Calu3 (cell line): ENCODE measurements around the gene RAB40A. TPM values are rescaled to one million over a fixed set of nuclear protein-coding genes. Genes with fewer than 3 reads are reported as not detected.

ENCODE experiments used
- BruUV-seq: library from RNA; stranded (reverse); fragments of 400-500 nt; replicated peaks from 2 replicates; lab custom pipeline; 2021; lab: Mats Ljungman, UMichigan
- CTCF ChIA-PET: fragments of 300-600 bp; sonication (Branson Sonifier 250); formaldehyde crosslinking; loops from one replicate; lab custom pipeline; 2022; ENCODE audit warnings: antibody characterized with exemption; lab: Charles Lee
- DNase-seq: peaks from one replicate; pipeline ENCODE4 v3.0.0; 2022
- H3K27ac Mint-ChIP-seq: one replicate; pipeline ENCODE4 v1.8.0; 2022; ENCODE audit warnings: mixed read lengths; ENCODE audit not compliant: unreplicated experiment
- H3K27me3 Mint-ChIP-seq: one replicate; pipeline ENCODE4 v1.8.0; 2022; ENCODE audit warnings: mixed read lengths; ENCODE audit not compliant: unreplicated experiment
- H3K36me3 Mint-ChIP-seq: one replicate; pipeline ENCODE4 v1.8.0; 2022; ENCODE audit warnings: mild to moderate bottlenecking, moderate library complexity, mixed read lengths; ENCODE audit not compliant: insufficient read depth, unreplicated experiment
- H3K4me1 Mint-ChIP-seq: one replicate; pipeline ENCODE4 v1.8.0; 2022; ENCODE audit warnings: mild to moderate bottlenecking, low read depth, mixed read lengths; ENCODE audit not compliant: unreplicated experiment
- H3K4me3 Mint-ChIP-seq: one replicate; pipeline ENCODE4 v1.8.0; 2022; ENCODE audit warnings: mild to moderate bottlenecking, low read depth, moderate library complexity, mixed read lengths; ENCODE audit not compliant: unreplicated experiment
- H3K9me3 Mint-ChIP-seq: one replicate; pipeline ENCODE4 v1.8.0; 2022; ENCODE audit warnings: low read depth, mixed read lengths; ENCODE audit not compliant: unreplicated experiment
- CTCF ChIP-seq: fragments of 200-600 bp; IDR thresholded peaks from one replicate; pipeline ENCODE4 v1.8.0; 2022; ENCODE audit warnings: antibody characterized with exemption; ENCODE audit not compliant: unreplicated experiment
- intact Hi-C: fragments of 100-400 bp; cut with micrococcal nuclease; formaldehyde crosslinking; loops from one replicate; pipeline ENCODE4 v1.10.0; 2022; ENCODE audit not compliant: unreplicated experiment
- total RNA-seq: library from RNA; stranded (reverse); gene quantifications from 2 replicates; pipeline ENCODE4 v1.2.3, GENCODE V29; 2022

The RAB40A gene
- total RNA-seq, 1 experiment from 2014 or later: 0.68 TPM

DNA sequence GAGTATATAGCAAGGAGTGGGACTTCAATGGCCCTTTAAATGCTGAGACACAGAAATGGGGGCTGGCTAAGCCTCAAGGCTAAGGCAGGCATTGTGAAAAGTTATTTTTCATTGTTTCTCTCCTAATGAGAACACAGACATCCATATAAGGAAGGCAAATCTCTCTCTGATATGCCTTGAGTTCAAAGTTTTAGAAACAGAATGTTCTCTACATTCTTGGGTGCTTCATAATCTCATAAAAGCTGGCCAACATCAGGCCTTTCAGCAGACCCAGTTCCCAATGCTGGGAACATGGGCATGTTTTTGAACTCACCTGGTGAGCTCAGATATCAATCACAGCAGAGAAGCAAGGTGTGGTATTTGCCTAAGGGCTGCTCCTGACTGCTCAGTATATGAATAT, 19.4 kb upstream of the RAB40A start:
- H3K27ac Mint-ChIP-seq: no peak overlapping the region
- BruUV-seq: no TSS peak
- no peak for TF ChIP-seq CTCF
- H3K4me3 Mint-ChIP-seq: no peak overlapping the region
- DNase-seq: no peak
- intact Hi-C loops: no loop called here
- H3K36me3 Mint-ChIP-seq: no peaks in the 10 kb centered on the region
- H3K27me3 Mint-ChIP-seq: no peaks in the 10 kb centered on the region
- no peaks in the 10 kb centered on the region for H3K9me3 Mint-ChIP-seq
- CTCF ChIA-PET: no interaction called here
- H3K4me1 Mint-ChIP-seq: no peaks in the 10 kb centered on the region

GRCh38 chrX:103537871-103538387, 18.6 kb upstream of the RAB40A start:
- H3K4me1 Mint-ChIP-seq: no peaks in the 10 kb centered on the region
- H3K27ac Mint-ChIP-seq: no peak overlapping the region
- intact Hi-C loops: no loop called here

DNA sequence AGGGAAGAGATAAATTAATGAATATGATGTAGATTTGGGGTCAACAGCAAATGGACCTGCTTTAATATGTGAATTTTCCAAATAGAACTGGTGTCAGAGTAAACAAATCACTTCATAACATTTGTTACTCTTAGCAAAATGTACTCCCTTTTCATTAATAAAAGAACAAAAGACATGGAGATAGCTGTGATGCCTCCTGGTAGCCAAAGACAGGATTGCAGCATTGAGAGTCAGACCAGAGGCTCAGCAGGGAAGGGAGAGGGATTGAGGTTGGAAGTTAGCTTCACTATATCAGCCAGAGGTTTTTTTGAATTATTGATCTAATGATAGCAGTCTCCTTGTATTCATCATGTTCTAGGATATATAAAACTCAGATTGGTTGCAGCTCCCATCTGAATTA, 17.4 kb upstream of the RAB40A start:
- intact Hi-C loops: no loop called here
- H3K27me3 Mint-ChIP-seq: no peaks in the 10 kb centered on the region
- TF ChIP-seq CTCF: no peak
- no TSS peak for BruUV-seq
- H3K4me3 Mint-ChIP-seq: no peak overlapping the region
- no peak overlapping the region for H3K27ac Mint-ChIP-seq
- no peaks in the 10 kb centered on the region for H3K36me3 Mint-ChIP-seq
- DNase-seq: no peak
- no peaks in the 10 kb centered on the region for H3K4me1 Mint-ChIP-seq
- CTCF ChIA-PET: no interaction called here
- no peaks in the 10 kb centered on the region for H3K9me3 Mint-ChIP-seq

More at GRCh38 chrX:103537871-103538387, 18.6 kb upstream of the RAB40A start:
- H3K4me3 Mint-ChIP-seq: no peak overlapping the region
- DNase-seq: no peak
- no peaks in the 10 kb centered on the region for H3K27me3 Mint-ChIP-seq
- no peaks in the 10 kb centered on the region for H3K9me3 Mint-ChIP-seq
- CTCF ChIA-PET: no interaction called here
- TF ChIP-seq CTCF: no peak
- BruUV-seq: no TSS peak
- H3K36me3 Mint-ChIP-seq: no peaks in the 10 kb centered on the region

DNA sequence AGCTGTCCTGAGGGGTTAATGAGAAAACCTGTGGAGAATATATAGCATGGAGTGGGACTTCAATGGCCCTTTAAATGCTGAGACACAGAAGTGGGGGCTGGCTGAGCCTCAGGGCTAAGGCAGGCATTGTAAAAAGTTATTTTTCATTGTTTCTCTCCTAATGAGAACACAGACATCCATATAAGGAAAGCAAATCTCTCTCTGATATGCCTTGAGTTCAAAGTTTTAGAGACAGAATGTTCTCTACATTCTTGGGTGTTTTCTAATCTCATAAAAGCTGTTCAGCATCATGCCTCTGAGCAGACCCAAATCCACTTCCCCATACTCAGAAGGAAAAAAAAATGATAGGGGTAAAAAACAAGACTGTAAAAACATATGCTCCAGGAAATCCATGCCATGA, 16.8 kb upstream of the RAB40A start:
- CTCF ChIA-PET: no interaction called here
- DNase-seq: no peak
- Mint-ChIP-seq H3K9me3 (no peaks in the 10 kb centered on the region), H3K4me3 (no peak overlapping the region), H3K27me3 (no peaks in the 10 kb centered on the region), H3K36me3 (no peaks in the 10 kb centered on the region), H3K27ac (no peak overlapping the region), H3K4me1 (no peaks in the 10 kb centered on the region)
- TF ChIP-seq CTCF: no peak
- intact Hi-C loops: no loop called here
- no TSS peak for BruUV-seq
